ENCODE results near the gene C18orf63.

Gene C18orf63

DNA sequence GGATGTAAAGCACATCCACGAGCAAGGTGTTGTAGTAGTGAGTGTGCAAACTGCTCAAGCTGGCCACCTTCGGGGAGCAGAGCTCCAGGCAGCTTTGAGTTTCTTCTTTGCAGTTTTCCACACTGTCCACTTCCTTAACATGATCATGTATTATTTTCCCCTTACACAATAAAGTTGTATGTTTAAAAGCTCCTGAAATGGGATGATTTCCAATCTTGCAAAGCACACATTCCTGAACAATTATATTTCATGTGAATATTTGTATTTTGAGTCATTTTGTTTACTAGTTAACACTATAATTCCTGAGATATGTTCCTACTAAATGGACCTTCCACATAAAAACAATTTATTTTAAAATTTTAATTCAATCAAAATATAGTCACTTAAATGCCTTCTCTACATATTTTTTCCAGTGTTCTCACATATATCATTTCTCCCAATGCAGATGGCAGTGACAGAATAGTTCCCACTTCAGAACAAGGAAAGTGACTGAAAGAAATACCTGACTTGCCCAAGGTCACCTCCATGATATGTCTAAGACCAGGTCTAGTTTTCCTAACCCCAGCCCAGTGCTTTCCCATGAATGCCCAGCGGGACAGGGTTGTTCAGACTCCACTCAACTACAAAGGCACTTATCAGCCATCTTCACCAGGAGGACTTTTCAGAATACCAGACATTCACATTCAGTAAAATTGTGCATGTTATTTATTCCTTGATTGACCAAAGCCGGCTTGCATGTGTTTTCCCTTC, 29.4 kb upstream of the C18orf63 start:
- peak; percentile 82 for DNase-seq (ENCODE audit: low read depth)
- TF ChIP-seq, protein P1, sequence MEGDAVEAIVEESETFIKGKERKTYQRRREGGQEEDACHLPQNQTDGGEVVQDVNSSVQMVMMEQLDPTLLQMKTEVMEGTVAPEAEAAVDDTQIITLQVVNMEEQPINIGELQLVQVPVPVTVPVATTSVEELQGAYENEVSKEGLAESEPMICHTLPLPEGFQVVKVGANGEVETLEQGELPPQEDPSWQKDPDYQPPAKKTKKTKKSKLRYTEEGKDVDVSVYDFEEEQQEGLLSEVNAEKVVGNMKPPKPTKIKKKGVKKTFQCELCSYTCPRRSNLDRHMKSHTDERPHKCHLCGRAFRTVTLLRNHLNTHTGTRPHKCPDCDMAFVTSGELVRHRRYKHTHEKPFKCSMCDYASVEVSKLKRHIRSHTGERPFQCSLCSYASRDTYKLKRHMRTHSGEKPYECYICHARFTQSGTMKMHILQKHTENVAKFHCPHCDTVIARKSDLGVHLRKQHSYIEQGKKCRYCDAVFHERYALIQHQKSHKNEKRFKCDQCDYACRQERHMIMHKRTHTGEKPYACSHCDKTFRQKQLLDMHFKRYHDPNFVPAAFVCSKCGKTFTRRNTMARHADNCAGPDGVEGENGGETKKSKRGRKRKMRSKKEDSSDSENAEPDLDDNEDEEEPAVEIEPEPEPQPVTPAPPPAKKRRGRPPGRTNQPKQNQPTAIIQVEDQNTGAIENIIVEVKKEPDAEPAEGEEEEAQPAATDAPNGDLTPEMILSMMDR (IDR thresholded peaks at IDR 0.05; ENCODE audit: control insufficient read depth, extremely low read depth, insufficient read depth): 0 out of 2 replicates have a peak, but pooled peaks have one; percentile 9
- peak overlapping the region; percentile 13 for H3K4me3 ChIP-seq (ENCODE audit: low read depth, low read length)

DNA sequence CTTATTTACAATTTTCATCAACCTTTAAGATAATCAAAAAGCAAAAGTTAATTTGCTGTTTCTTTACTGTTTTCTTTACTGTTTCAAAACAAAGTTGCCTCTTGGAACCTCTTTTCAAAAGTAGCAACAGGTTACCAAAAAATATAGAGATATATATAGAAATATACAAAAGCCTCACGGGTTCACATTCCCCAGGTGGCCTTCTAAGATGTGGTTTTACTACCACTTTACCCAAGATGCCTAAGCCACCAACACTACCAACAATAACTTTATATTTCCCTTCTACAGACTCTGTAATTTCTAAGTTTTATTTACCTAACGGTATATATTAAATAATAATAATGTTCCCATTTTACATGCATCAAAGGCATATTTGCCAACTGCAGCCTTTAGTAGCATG, 28.8 kb upstream of the C18orf63 start:
- DNase-seq (ENCODE audit: low read depth): no peak
- TF ChIP-seq, protein P1 (IDR thresholded peaks at IDR 0.05; ENCODE audit: control insufficient read depth, extremely low read depth, insufficient read depth): no peak

DNA sequence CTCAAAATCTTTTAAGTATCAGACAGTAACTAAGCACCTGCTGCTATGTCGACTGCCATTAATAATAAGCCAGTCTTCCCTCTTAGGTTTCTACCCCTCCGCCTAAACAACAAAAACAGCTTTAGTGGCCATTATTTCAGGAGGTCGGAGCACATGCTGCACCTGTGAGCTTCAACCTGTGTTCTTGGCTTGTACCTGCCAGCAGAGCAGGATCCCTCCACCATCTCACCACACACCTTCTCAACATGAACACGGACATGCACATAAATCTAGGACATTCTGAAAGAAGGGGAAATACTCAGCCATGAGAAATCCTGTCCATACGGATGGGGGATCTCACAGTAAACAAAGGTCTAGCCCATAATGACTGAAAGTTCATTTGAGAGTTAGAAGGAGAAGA, 27.6 kb upstream of the C18orf63 start:
- peak overlapping the region; percentile 21; the same call in 1 of the 2 replicates for H3K4me3 ChIP-seq (ENCODE audit: low read depth, low read length)
- TF ChIP-seq, protein P1 (IDR thresholded peaks at IDR 0.05; ENCODE audit: control insufficient read depth, extremely low read depth, insufficient read depth): no peak

More for the DNA sequence above, 28.8 kb upstream of the C18orf63 start:
- no peak overlapping the region for H3K4me3 ChIP-seq (ENCODE audit: low read depth, low read length)

DNA sequence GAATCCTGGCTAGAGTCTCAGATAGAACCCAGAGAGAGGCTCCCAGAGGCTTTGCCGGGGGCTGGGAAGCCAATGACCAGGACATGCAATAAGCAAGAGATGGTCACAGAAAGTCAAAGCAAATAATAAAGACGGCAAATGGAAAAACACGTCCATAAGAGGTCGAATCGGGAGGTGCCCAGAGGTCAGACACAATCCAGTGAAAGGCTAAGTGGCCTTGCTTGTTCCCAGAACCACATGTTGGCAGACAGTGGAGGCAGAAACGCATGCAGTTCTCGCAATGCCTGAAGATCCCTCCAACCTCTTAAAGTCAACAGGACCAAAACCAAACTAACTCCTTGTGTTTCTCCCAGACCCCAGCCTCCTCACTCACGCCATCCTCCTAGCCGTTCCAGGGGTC, 26.9 kb upstream of the C18orf63 start:
- no peak for DNase-seq (ENCODE audit: low read depth)
- peak overlapping the region; percentile 29 for H3K4me3 ChIP-seq (ENCODE audit: low read depth, low read length)
- TF ChIP-seq, protein P1 (IDR thresholded peaks at IDR 0.05; ENCODE audit: control insufficient read depth, extremely low read depth, insufficient read depth): no peak

More for the DNA sequence above, 27.6 kb upstream of the C18orf63 start:
- DNase-seq (ENCODE audit: low read depth): no peak

DNA sequence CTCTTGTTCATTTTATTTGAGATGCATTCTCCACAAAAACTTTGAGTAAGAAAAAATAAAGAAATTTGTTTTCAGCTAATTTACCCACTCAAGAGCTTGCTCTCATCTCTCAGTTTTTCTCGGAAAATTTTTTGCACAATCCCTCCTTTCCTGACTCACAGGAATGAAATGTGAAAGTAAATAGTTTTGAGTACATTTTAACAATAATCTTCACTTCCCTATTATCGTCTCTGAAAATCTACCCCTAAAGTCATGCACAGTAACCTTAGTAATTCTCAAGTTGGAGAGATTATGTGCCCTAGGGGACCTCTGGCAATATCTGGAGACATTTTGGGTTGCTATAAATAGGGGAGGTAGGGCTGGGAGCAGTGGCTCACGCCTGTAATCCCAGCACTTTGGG, 26.5 kb upstream of the C18orf63 start:
- TF ChIP-seq, protein P1 (IDR thresholded peaks at IDR 0.05; ENCODE audit: control insufficient read depth, extremely low read depth, insufficient read depth): no peak
- no peak for DNase-seq (ENCODE audit: low read depth)

DNA sequence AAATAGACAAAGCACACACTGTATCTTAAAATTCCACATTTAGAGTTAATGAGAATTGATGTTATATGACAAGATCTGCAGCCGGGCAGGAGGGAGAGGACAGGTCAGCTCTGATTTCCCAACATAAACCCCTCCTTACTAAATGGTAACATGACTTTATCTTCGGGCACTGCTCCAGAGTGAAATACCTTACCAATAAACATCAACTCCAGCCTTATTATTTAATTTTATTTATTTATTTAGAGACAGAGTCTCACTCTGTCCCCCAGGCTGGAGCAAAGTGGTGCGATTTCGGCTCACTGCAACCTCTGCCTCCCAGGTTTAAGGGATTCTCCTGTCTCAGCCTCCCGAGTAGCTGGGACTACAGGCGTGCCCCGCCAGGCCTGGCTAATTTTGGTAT, 25.6 kb upstream of the C18orf63 start:
- TF ChIP-seq, protein P1 (IDR thresholded peaks at IDR 0.05; ENCODE audit: control insufficient read depth, extremely low read depth, insufficient read depth): no peak
- DNase-seq (ENCODE audit: low read depth): no peak
- H3K4me3 ChIP-seq (ENCODE audit: low read depth, low read length): peak overlapping the region; percentile 93

More for the DNA sequence above, 26.5 kb upstream of the C18orf63 start:
- H3K4me3 ChIP-seq (ENCODE audit: low read depth, low read length): peak overlapping the region; percentile 29

Data from LNCaP clone FGC (cell line).